ENCODE results near the gene CRYBB1.

CRYBB1 gene

GRCh38 chr22:26660356-26660755, 42.5 kb upstream of the CRYBB1 start:
- TF ChIP-seq CTCF (IDR thresholded peaks at IDR 0.05; ENCODE audit: low read depth, low read length) = no peak
- in situ Hi-C loops (cut with HindIII; ENCODE audit: low sequenced_read_pairs) = no loop called here
- H3K4me3 ChIP-seq (ENCODE audit: low read depth, low read length) = no peak overlapping the region
- DNase-seq (ENCODE audit: low read depth, low spot score) = no peak

GRCh38 chr22:26658671-26659478, 41.0 kb upstream of the CRYBB1 start:
- TF ChIP-seq CTCF (IDR thresholded peaks at IDR 0.05; ENCODE audit: low read depth, low read length) = no peak
- DNase-seq (ENCODE audit: low read depth, low spot score) = peak; percentile 89
- peak overlapping the region; percentile 16 for H3K4me3 ChIP-seq (ENCODE audit: low read depth, low read length)
- in situ Hi-C loops (cut with HindIII; ENCODE audit: low sequenced_read_pairs) = no loop called here

GRCh38 chr22:26658161-26658560, 40.3 kb upstream of the CRYBB1 start:
- no peak for TF ChIP-seq CTCF (IDR thresholded peaks at IDR 0.05; ENCODE audit: low read depth, low read length)
- no peak for DNase-seq (ENCODE audit: low read depth, low spot score)
- in situ Hi-C loops (cut with HindIII; ENCODE audit: low sequenced_read_pairs) = no loop called here
- peak overlapping the region; percentile 16 for H3K4me3 ChIP-seq (ENCODE audit: low read depth, low read length)

GRCh38 chr22:26656891-26657851, 39.3 kb upstream of the CRYBB1 start, which contains the start of gene MIAT:
Gene MIAT, plus strand, starts transcription at chr22:26657588.
- no peak for TF ChIP-seq CTCF (IDR thresholded peaks at IDR 0.05; ENCODE audit: low read depth, low read length)
- H3K4me3 ChIP-seq (ENCODE audit: low read depth, low read length) = peak within 1 kb of the TSS; percentile 40
- in situ Hi-C loops (cut with HindIII; ENCODE audit: low sequenced_read_pairs) = no loop called here
- DNase-seq (ENCODE audit: low read depth, low spot score) = no peak

- no peak for TF ChIP-seq CTCF (IDR thresholded peaks at IDR 0.05; ENCODE audit: low read depth, low read length)
- DNase-seq (ENCODE audit: low read depth, low spot score) = no peak
- no peak overlapping the region for H3K4me3 ChIP-seq (ENCODE audit: low read depth, low read length)
- in situ Hi-C loops (cut with HindIII; ENCODE audit: low sequenced_read_pairs) = no loop called here
Measured at GRCh38 chr22:26651815-26652214, 34.0 kb upstream of the CRYBB1 start.

- no peak for DNase-seq (ENCODE audit: low read depth, low spot score)
- in situ Hi-C loops (cut with HindIII; ENCODE audit: low sequenced_read_pairs) = no loop called here
- no peak for TF ChIP-seq CTCF (IDR thresholded peaks at IDR 0.05; ENCODE audit: low read depth, low read length)
- H3K4me3 ChIP-seq (ENCODE audit: low read depth, low read length) = no peak overlapping the region
Measured at GRCh38 chr22:26650722-26651421, 33.0 kb upstream of the CRYBB1 start.

Measured in astrocyte of the spinal cord (primary cell).